H9 (cell line): ENCODE data around the gene KLF6. TPM values are rescaled to one million over a fixed set of nuclear protein-coding genes. Genes with fewer than 3 reads are reported as not detected.

Experiments
- DNase-seq: peaks from one replicate; pipeline ENCODE4 v3.0.0-alpha.2; 2017
- H2AFZ ChIP-seq: one replicate; pipeline ENCODE4 v1.6.1; 2013; ENCODE audit warnings: mild to moderate bottlenecking, low read length, control low read depth, moderate library complexity
- H2AK5ac ChIP-seq: 2 replicates; pipeline ENCODE4 v1.6.1; 2013; ENCODE audit warnings: low read length, control low read depth, mixed read lengths; ENCODE audit not compliant: insufficient read length
- H2BK120ac ChIP-seq: one replicate; pipeline ENCODE4 v1.6.1; 2013; ENCODE audit warnings: low read depth, mild to moderate bottlenecking, low read length, control low read depth, inconsistent platforms; ENCODE audit not compliant: poor library complexity, severe bottlenecking
- H2BK12ac ChIP-seq: 2 replicates; pipeline ENCODE4 v1.6.1; 2013; ENCODE audit warnings: low read length, control low read depth, mixed read lengths, low read depth; ENCODE audit not compliant: insufficient read length
- H2BK15ac ChIP-seq: 2 replicates; pipeline ENCODE4 v1.6.1; 2013; ENCODE audit warnings: low read depth, low read length, control low read depth
- H2BK20ac ChIP-seq: one replicate; pipeline ENCODE4 v1.6.1; 2013; ENCODE audit warnings: low read depth, mild to moderate bottlenecking, low read length, control low read depth, inconsistent platforms; ENCODE audit not compliant: poor library complexity, severe bottlenecking
- H2BK5ac ChIP-seq: 2 replicates; pipeline ENCODE4 v1.6.1; 2013; ENCODE audit warnings: low read length, control low read depth, mixed read lengths; ENCODE audit not compliant: insufficient read length
- H3K14ac ChIP-seq: 2 replicates; pipeline ENCODE4 v1.6.1; 2013; ENCODE audit warnings: low read length, control low read depth; ENCODE audit not compliant: insufficient read depth
- H3K18ac ChIP-seq: 2 replicates; pipeline ENCODE4 v1.6.1; 2013; ENCODE audit warnings: low read depth, mild to moderate bottlenecking, mixed read lengths, low read length, control low read depth; ENCODE audit not compliant: insufficient read length
- H3K23ac ChIP-seq: 2 replicates; pipeline ENCODE4 v1.6.1; 2013; ENCODE audit warnings: low read length, control low read depth, mixed read lengths, low read depth; ENCODE audit not compliant: insufficient read length
- H3K23me2 ChIP-seq: 2 replicates; pipeline ENCODE4 v1.6.1; 2013; ENCODE audit warnings: low read depth, mild to moderate bottlenecking, mixed read lengths, low read length, control low read depth; ENCODE audit not compliant: insufficient read length, poor library complexity, severe bottlenecking
- H3K27ac ChIP-seq: 2 replicates; pipeline ENCODE4 v1.5.1; 2013; ENCODE audit warnings: low read length, control low read depth, mixed read lengths, low read depth; ENCODE audit not compliant: insufficient read length
- H3K27me3 ChIP-seq: 2 replicates; pipeline ENCODE4 v1.6.1; 2013; ENCODE audit warnings: low read length, control low read depth, inconsistent platforms; ENCODE audit not compliant: insufficient read depth
- H3K4ac ChIP-seq: 2 replicates; pipeline ENCODE4 v1.6.1; 2013; ENCODE audit warnings: low read depth, mild to moderate bottlenecking, control low read depth, inconsistent platforms, low read length, moderate library complexity
- H3K4me1 ChIP-seq: 2 replicates; pipeline ENCODE4 v1.6.1; 2013; ENCODE audit warnings: low read length, control low read depth, inconsistent platforms; ENCODE audit not compliant: insufficient read depth
- H3K4me2 ChIP-seq: 2 replicates; pipeline ENCODE4 v1.6.1; 2013; ENCODE audit warnings: low read length, control low read depth, mixed read lengths; ENCODE audit not compliant: insufficient read length, insufficient read depth
- H3K56ac ChIP-seq: 2 replicates; pipeline ENCODE4 v1.6.1; 2013; ENCODE audit warnings: low read depth, mild to moderate bottlenecking, mixed read lengths, low read length, control low read depth; ENCODE audit not compliant: insufficient read length
- H3K79me1 ChIP-seq: 2 replicates; pipeline ENCODE4 v1.6.1; 2013; ENCODE audit warnings: low read depth, mild to moderate bottlenecking, moderate library complexity, low read length, control low read depth, inconsistent platforms; ENCODE audit not compliant: insufficient read depth, poor library complexity, severe bottlenecking
- H3K79me2 ChIP-seq: 2 replicates; pipeline ENCODE4 v1.6.1; 2013; ENCODE audit warnings: low read length, control low read depth, inconsistent platforms; ENCODE audit not compliant: insufficient read depth
- H3K9ac ChIP-seq: 2 replicates; pipeline ENCODE4 v1.6.1; 2013; ENCODE audit warnings: low read length, control low read depth, mixed read lengths; ENCODE audit not compliant: insufficient read length; ENCODE audit errors: extremely low read depth
- H3K9me3 ChIP-seq: one replicate; pipeline ENCODE4 v1.6.1; 2013; ENCODE audit warnings: low read depth, low read length, inconsistent platforms; ENCODE audit not compliant: control insufficient read depth
- H3T11ph ChIP-seq: one replicate; pipeline ENCODE4 v1.6.1; 2013; ENCODE audit warnings: mild to moderate bottlenecking, low read length, control low read depth, inconsistent platforms
- H4K20me1 ChIP-seq: one replicate; pipeline ENCODE4 v1.6.1; 2013; ENCODE audit not compliant: control insufficient read depth, insufficient read length, insufficient read depth
- H4K5ac ChIP-seq: 2 replicates; pipeline ENCODE4 v1.6.1; 2013; ENCODE audit warnings: low read depth, mild to moderate bottlenecking, mixed read lengths, low read length, control low read depth; ENCODE audit not compliant: insufficient read length
- H4K8ac ChIP-seq: replicated peaks from 2 replicates; pipeline ENCODE4 v1.6.1; 2013; ENCODE audit warnings: low read length, control low read depth, mixed read lengths, low read depth; ENCODE audit not compliant: insufficient read length
- H4K91ac ChIP-seq: 2 replicates; pipeline ENCODE4 v1.6.1; 2013; ENCODE audit warnings: low read depth, mild to moderate bottlenecking, moderate library complexity, mixed read lengths, low read length, control low read depth; ENCODE audit not compliant: insufficient read length
- H3K27ac Mint-ChIP-seq, 3 experiments: 2 replicates in 2 of 3; 3 replicates in 1 of 3; pipeline ENCODE4 v1.8.0; 2020 to 2021; ENCODE audit warnings: mixed read lengths in 3 of 3, mild to moderate bottlenecking in 1 of 3, moderate library complexity in 1 of 3
- H3K27me3 Mint-ChIP-seq: 2 replicates; pipeline ENCODE4 v1.8.0; 2021; ENCODE audit warnings: low read depth, mild to moderate bottlenecking, moderate library complexity, mixed read lengths
- H3K36me3 Mint-ChIP-seq, 3 experiments: 2 replicates in 2 of 3; 3 replicates in 1 of 3; pipeline ENCODE4 v1.8.0; 2020 to 2021; ENCODE audit warnings: low read depth in 3 of 3, mixed read lengths in 3 of 3; ENCODE audit not compliant: insufficient read depth in 1 of 3
- H3K4me1 Mint-ChIP-seq, 2 experiments: 2 replicates each; pipeline ENCODE4 v1.8.0; 2020; ENCODE audit warnings: mixed read lengths in 2 of 2
- H3K4me3 Mint-ChIP-seq, 2 experiments: 2 replicates in 1 of 2; 3 replicates in 1 of 2; pipeline ENCODE4 v1.8.0; 2020 to 2021; ENCODE audit warnings: mild to moderate bottlenecking in 2 of 2, mixed read lengths in 2 of 2, moderate library complexity in 1 of 2
- H3K9me3 Mint-ChIP-seq, 2 experiments: 2 replicates in 1 of 2; 3 replicates in 1 of 2; pipeline ENCODE4 v1.8.0; 2020; ENCODE audit warnings: mild to moderate bottlenecking in 2 of 2, mixed read lengths in 2 of 2, moderate library complexity in 1 of 2
- CTCF ChIP-seq: fragments of 200-600 bp; sonication (generic); conservative IDR thresholded peaks from 3 replicates; pipeline ENCODE4 v1.8.0; 2021; ENCODE audit warnings: antibody characterized with exemption, mild to moderate bottlenecking
- WGBS: extraction: QIAGEN DNeasy Blood & Tissue Kit; methylation state at CpG from one replicate; pipeline ENCODE4 v1.1.7; 2013; ENCODE audit warnings: missing lambda C conversion rate, low lambda C conversion rate, mixed read lengths; ENCODE audit not compliant: insufficient read length; ENCODE audit errors: extremely low coverage; 5-methylcytosine and 5-hydroxymethylcytosine counted together
- total RNA-seq: library from RNA; stranded (reverse); gene quantifications from 2 replicates; pipeline ENCODE4 v1.2.1, GENCODE V29; 2021

The KLF6 gene
- total RNA-seq, 1 experiment from 2014 or later: 19.3 TPM

GRCh38 chr10:3773460-3774017, 11.5 kb downstream of the KLF6 start:
- WGBS: no CpG with 5 or more reads among the region's 10 CpGs
- H3K27ac ChIP-seq: no peak overlapping the region
- no peaks in the 10 kb centered on the region for H3K79me1 ChIP-seq
- H2AK5ac ChIP-seq: no peak overlapping the region
- no peak overlapping the region for H3T11ph ChIP-seq
- H3K27me3 ChIP-seq: no peaks in the 10 kb centered on the region
- H4K5ac ChIP-seq: no peak overlapping the region
- Mint-ChIP-seq H3K36me3 (peaks cover 17 to 28% (median 25%) of the 10 kb centered on the region in 3 experiments), H3K9me3 (0 out of 5 replicates have a peak, but pooled peaks cover 0 to 2% of the 10 kb centered on the region in 2 experiments), H3K27me3 (no peaks in the 10 kb centered on the region), H3K4me1 (peaks cover 28 to 37% of the 10 kb centered on the region in 2 experiments), H3K4me3 (no peak overlapping the region), H3K27ac (no peak overlapping the region)
- H3K56ac ChIP-seq: no peak overlapping the region
- no peak for DNase-seq
- H3K4ac ChIP-seq: no peak overlapping the region
- H3K4me1 ChIP-seq: peaks cover 3% of the 10 kb centered on the region; the same call in 1 of the 2 replicates
- no peak overlapping the region for H2BK20ac ChIP-seq
- H4K20me1 ChIP-seq: no peaks in the 10 kb centered on the region
- H2BK12ac ChIP-seq: no peak overlapping the region
- no peak overlapping the region for H2BK15ac ChIP-seq
- H3K9ac ChIP-seq: no peak overlapping the region
- no peaks in the 10 kb centered on the region for H3K79me2 ChIP-seq
- no peak overlapping the region for H3K18ac ChIP-seq
- no peaks in the 10 kb centered on the region for H3K23me2 ChIP-seq
- TF ChIP-seq CTCF: no peak
- no peaks in the 10 kb centered on the region for H3K9me3 ChIP-seq
- no peak overlapping the region for H3K4me2 ChIP-seq
- no peak overlapping the region for H2BK120ac ChIP-seq
- H2BK5ac ChIP-seq: no peak overlapping the region
- H3K14ac ChIP-seq: no peak overlapping the region
- no peak overlapping the region for H2AFZ ChIP-seq
- H4K8ac ChIP-seq: no peak overlapping the region
- no peak overlapping the region for H4K91ac ChIP-seq
- H3K23ac ChIP-seq: no peak overlapping the region
